GM12872 (cell line): ENCODE results near the gene STEAP3.
A peak's percentile ranks its signal among the peaks of the same experiment; 100 is the strongest.

Experiments
- TF ChIP-seq, protein P1 (sequence below): IDR thresholded peaks from 3 replicates; pipeline ENCODE4 v1.5.1; 2011; ENCODE audit warnings: low read depth, mild to moderate bottlenecking, low read length, moderate library complexity; ENCODE audit not compliant: insufficient read depth

STEAP3 gene

GRCh38 chr2:119212139-119212800 lies 11.4 kb upstream of the STEAP3 start:
- TF ChIP-seq, protein P1, sequence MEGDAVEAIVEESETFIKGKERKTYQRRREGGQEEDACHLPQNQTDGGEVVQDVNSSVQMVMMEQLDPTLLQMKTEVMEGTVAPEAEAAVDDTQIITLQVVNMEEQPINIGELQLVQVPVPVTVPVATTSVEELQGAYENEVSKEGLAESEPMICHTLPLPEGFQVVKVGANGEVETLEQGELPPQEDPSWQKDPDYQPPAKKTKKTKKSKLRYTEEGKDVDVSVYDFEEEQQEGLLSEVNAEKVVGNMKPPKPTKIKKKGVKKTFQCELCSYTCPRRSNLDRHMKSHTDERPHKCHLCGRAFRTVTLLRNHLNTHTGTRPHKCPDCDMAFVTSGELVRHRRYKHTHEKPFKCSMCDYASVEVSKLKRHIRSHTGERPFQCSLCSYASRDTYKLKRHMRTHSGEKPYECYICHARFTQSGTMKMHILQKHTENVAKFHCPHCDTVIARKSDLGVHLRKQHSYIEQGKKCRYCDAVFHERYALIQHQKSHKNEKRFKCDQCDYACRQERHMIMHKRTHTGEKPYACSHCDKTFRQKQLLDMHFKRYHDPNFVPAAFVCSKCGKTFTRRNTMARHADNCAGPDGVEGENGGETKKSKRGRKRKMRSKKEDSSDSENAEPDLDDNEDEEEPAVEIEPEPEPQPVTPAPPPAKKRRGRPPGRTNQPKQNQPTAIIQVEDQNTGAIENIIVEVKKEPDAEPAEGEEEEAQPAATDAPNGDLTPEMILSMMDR = no peak

GRCh38 chr2:119214453-119215037 lies 9.1 kb upstream of the STEAP3 start:
- TF ChIP-seq, protein P1 = no peak

GRCh38 chr2:119216994-119217393 lies 6.6 kb upstream of the STEAP3 start:
- TF ChIP-seq, protein P1 = no peak

DNA sequence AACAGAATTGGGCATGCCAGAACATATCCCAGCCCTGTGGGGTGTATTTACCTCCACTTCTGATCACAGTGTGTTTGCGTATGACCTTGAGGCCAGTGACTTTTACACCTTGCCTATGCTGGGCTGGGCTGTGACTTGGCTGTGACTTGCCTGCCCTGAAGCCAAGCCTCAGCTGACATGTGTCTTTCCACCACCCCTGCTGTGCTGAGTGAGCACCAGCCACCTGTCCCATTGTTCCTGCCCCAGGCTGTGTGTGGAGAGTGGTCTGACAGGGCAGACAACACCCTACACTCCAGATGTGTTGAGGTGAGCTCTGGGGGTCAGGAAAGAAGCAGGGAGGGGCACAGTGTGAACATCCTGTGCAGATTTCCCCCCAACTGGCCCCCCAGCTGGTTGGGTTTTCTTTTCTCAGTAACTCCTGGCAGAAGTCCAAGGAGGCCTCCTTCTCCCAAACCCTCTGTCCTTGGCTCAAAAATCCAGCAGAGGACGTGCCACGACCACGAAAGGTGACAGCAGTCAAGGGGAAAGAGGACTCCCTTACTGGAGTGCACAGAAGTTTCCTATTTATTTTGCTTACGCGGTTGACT lies 5.1 kb upstream of the STEAP3 start:
- TF ChIP-seq, protein P1 = peak; percentile 44; the same call in 2 of the 3 replicates

DNA sequence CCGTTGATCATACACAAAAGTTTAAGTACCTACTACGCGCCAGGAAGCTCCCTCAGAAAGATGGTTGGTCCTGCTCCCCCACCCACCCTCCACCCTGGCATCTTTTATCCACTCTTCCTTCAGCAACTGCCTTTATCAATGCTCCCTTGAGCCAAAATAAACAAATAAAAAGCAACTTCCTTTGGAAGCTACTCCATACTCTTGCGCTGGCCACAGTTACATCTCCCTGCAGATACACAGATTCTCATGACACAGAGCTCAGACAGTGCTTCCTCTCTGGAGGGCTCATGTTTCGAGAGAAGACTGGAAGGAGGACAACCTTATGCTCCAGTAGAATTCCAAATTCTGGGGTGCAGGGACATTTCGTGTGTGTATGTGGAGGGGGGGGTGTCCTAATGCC lies 3.8 kb upstream of the STEAP3 start:
- TF ChIP-seq, protein P1 = no peak

DNA sequence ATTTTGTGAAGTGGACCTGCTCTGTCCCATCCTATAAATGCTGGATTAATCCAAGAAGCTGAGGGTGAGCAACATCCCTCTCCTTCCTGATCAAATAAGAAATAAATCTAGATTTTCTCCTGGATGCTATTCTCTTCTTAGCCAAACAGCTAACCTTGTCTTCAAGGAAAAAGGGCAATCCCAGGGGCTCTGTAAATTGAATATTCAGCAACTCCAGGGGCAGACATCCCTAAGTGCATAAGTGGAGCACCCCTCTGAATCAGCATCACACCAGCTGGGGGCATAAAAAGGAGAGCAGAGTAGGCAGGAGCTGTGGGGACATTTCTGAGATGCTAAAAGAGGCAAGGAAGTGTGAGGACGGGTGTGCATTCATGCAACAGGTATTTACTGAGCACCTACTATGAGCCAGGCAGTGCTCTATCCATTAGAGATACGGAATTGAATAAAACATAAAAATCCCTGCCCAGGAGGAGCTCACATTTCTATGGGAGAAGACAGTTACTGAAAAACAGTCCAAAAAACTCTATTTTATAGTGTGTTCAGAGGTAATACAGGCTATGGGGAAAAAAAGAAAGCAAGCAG lies 2.8 kb upstream of the STEAP3 start:
- TF ChIP-seq, protein P1 = no peak

DNA sequence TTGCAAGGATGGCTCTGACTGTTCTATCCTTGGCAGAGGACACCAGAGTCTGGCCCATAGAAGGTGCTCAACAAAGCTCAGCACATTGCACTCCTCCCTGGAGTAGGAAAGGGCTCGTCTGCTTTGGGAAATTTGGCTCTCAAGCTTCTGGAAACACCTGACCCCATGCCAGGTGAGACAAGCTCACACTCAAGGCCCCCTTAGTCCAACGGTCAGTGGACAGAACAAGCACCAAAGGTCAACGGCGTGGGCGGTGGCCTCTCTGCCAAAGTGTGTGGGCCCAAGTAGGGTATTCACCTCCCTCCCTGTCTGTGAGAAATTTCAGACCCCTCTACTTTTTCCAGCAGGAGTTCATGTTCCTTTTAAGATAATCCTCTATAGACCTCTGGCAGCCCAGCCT lies 2.0 kb upstream of the STEAP3 start:
- TF ChIP-seq, protein P1 = no peak
